Brain microvascular endothelial cell (primary cell): ENCODE results near the gene TAF4B.

Experiments used
- DNase-seq: peaks from one replicate; pipeline ENCODE4 v3.0.0-alpha.2; 2020
- H3K27ac ChIP-seq: fragments of 250-450 bp; sonication (Bioruptor Pico); 2 replicates; pipeline ENCODE4 v1.5.1; 2020; ENCODE audit warnings: mild to moderate bottlenecking, moderate library complexity
- H3K27me3 ChIP-seq: fragments of 250-450 bp; sonication (Bioruptor Pico); replicated peaks from 2 replicates; pipeline ENCODE4 v1.5.1; 2020; ENCODE audit warnings: mild to moderate bottlenecking
- H3K36me3 ChIP-seq: fragments of 250-450 bp; sonication (Bioruptor Pico); replicated peaks from 2 replicates; pipeline ENCODE4 v1.5.1; 2020; ENCODE audit warnings: mild to moderate bottlenecking
- H3K4me3 ChIP-seq: 2 replicates; pipeline ENCODE4 v1.5.1; 2011; ENCODE audit warnings: low read depth, mild to moderate bottlenecking, control low read depth, low read length, moderate library complexity
- in situ Hi-C: cut with HindIII; loops from 2 replicates; pipeline ENCODE4 v1.10.0; 2017; ENCODE audit warnings: low sequenced_read_pairs, low pct_ligation_motif_present
- TF ChIP-seq, protein P1 (sequence below): IDR thresholded peaks from 2 replicates; pipeline ENCODE4 v1.5.1; 2011; ENCODE audit warnings: low read depth, mild to moderate bottlenecking, moderate library complexity, low read length, control low read depth, inconsistent platforms; ENCODE audit errors: missing control alignments

Gene TAF4B

GRCh38 chr18:26208977-26209376 is 17.3 kb upstream of the TAF4B start:
- TF ChIP-seq, protein P1, sequence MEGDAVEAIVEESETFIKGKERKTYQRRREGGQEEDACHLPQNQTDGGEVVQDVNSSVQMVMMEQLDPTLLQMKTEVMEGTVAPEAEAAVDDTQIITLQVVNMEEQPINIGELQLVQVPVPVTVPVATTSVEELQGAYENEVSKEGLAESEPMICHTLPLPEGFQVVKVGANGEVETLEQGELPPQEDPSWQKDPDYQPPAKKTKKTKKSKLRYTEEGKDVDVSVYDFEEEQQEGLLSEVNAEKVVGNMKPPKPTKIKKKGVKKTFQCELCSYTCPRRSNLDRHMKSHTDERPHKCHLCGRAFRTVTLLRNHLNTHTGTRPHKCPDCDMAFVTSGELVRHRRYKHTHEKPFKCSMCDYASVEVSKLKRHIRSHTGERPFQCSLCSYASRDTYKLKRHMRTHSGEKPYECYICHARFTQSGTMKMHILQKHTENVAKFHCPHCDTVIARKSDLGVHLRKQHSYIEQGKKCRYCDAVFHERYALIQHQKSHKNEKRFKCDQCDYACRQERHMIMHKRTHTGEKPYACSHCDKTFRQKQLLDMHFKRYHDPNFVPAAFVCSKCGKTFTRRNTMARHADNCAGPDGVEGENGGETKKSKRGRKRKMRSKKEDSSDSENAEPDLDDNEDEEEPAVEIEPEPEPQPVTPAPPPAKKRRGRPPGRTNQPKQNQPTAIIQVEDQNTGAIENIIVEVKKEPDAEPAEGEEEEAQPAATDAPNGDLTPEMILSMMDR: no peak
- Histone ChIP-seq H3K27me3 (no peaks in the 10 kb centered on the region), H3K27ac (no peak overlapping the region), H3K36me3 (no peaks in the 10 kb centered on the region), H3K4me3 (no peak overlapping the region)
- in situ Hi-C loops: no loop called here
- DNase-seq: no peak

- TF ChIP-seq, protein P1: no peak
- Histone ChIP-seq H3K27me3 (no peaks in the 10 kb centered on the region), H3K4me3 (no peak overlapping the region), H3K36me3 (no peaks in the 10 kb centered on the region), H3K27ac (no peak overlapping the region)
- in situ Hi-C loops: no loop called here
- DNase-seq: no peak
Observed at GRCh38 chr18:26210147-26210546, 16.1 kb upstream of the TAF4B start.

DNA sequence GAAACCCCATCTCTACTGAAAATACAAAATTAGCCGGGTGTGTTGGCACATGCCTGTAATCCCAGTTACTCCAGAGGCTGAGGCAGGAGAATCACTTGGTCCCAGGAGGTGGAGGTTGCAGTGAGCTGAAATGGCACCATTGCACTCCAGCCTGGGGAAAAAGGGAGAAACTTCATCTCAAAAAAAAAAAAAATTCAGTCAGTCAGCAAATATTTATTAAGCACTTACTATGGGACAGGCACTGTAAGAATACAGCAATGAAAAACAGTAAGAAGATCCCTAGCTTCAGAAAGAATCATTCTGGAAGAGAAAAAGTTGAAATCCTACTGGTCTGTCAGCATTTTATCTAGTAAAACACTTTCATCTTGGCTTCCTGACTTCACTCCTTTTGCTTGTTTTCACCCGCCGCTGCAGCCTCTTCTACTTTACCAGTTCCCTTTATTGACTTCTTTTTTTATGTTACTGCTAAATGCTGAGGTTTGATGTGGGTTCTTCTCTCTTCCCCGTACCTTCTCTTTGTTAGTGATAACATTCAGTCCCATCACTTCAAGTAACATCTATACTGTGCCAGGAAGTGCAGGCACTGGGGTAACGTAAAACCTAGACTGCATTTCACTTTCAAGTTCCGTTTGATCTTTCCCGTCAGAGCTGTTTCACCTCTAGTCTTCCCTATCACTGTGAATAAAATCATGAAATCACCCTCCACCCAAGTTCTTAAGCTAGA is 10.8 kb upstream of the TAF4B start:
- H3K27ac ChIP-seq: no peak overlapping the region

GRCh38 chr18:26225022-26225693 is 1.1 kb upstream of the TAF4B start:
- in situ Hi-C loops: no loop called here
- TF ChIP-seq, protein P1: no peak
- Histone ChIP-seq H3K4me3 (no peak overlapping the region), H3K27ac (no peak overlapping the region), H3K36me3 (no peaks in the 10 kb centered on the region), H3K27me3 (no peaks in the 10 kb centered on the region)
- no peak for DNase-seq

More for the DNA sequence above, 10.8 kb upstream of the TAF4B start:
- H3K36me3 ChIP-seq: no peaks in the 10 kb centered on the region
- DNase-seq: no peak
- H3K27me3 ChIP-seq: no peaks in the 10 kb centered on the region
- TF ChIP-seq, protein P1: no peak
- H3K4me3 ChIP-seq: no peak overlapping the region
- in situ Hi-C loops: no loop called here

DNA sequence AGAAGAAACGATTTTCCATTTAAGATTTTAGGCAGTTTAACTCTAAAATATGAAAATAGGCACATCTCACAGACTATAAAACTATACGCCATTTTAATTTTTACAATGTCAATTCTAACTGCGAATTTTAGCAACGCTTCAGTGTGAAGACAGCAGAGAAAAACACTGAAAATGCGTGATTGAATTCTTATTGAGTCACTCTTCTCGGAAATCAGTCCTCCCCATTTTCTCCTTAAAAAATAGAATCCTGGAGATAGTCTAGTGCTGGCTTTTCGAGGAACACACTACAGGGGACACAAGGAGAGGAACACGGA is 373 bp upstream of the TAF4B start:
- Histone ChIP-seq H3K4me3 (peak overlapping the region; percentile 79), H3K36me3 (no peaks in the 10 kb centered on the region), H3K27ac (peak overlapping the region; percentile 72), H3K27me3 (no peaks in the 10 kb centered on the region)
- in situ Hi-C loops: no loop called here
- TF ChIP-seq, protein P1: no peak
- DNase-seq: no peak
